Epidermal melanocyte (primary cell): Measurements from ENCODE around the gene ZNF423.
"Not testable (repeated sequence)": the region's sequence is repeated elsewhere in the genome, so short reads cannot be mapped to it uniquely, and the experiment has no call there.

Experiments used
- DNase-seq: peaks from one replicate; pipeline ENCODE4 v3.0.0; 2011; ENCODE audit warnings: low spot score; ENCODE audit not compliant: insufficient read length

The ZNF423 gene

DNA sequence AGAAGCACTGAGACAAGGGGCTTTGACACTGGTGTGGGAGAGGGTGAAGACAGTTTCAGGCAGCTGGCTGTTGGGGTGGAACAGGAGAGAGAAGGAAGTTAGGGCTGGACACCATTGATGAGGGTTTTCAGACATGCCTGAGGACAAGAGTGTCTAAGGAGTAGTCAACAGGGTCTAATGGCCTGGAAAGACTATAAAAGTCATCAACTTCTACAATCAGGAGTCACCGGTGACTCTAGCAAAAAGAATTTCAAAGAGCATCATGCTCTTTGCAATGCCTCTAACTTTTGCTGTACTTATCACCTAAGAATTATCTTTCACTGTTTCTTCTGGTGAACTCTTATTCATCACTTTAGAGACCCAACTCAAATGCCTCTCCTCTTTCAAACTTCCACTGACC is 268.4 kb downstream of the ZNF423 start:
- no peak for DNase-seq

DNA sequence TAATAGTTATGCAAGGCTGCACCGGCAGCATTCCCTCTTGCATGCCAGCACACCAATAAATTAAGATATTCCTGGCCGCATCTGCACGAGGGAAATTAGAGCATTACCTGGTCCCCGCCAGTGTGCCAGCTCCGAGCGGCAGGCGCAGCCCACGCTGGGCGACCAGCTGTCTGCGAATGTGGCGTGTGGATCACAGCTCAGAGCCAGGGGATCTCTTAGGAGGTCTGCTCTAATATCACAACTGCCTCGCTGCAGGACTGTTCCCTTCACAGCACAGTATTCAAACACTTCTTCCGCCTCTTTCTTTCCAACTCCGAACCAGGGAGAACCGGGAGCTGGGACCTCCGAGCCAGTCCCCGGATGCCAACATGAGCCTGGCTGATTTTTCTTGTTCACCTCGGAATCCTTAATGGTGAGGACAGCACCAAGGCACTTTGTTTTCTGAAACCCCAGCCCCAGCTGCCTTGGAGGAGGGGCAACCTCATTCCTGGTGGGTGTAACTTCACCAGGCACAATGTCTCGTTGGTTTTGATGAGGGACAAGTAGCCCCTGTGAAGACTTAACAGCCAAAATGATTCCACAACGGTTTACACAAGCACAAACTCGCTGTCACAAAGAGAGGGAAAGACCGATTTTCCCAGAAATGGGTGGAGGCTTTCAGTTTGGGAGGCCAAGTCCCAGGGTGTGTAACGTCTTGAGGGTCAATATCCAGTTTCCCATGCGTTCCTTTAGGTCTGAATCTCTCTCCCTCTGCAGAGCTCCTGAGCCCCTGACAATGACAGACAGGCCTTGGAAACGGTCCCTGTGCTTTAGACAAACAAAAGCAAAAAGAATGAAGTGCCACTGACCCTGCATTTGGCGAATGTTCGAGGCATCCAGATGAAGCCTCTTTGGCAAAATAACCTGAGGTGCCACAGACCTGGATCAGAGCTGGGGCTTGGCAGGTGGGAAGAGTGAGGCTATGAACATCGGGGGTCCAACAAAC is 269.2 kb downstream of the ZNF423 start:
- no peak for DNase-seq

DNA sequence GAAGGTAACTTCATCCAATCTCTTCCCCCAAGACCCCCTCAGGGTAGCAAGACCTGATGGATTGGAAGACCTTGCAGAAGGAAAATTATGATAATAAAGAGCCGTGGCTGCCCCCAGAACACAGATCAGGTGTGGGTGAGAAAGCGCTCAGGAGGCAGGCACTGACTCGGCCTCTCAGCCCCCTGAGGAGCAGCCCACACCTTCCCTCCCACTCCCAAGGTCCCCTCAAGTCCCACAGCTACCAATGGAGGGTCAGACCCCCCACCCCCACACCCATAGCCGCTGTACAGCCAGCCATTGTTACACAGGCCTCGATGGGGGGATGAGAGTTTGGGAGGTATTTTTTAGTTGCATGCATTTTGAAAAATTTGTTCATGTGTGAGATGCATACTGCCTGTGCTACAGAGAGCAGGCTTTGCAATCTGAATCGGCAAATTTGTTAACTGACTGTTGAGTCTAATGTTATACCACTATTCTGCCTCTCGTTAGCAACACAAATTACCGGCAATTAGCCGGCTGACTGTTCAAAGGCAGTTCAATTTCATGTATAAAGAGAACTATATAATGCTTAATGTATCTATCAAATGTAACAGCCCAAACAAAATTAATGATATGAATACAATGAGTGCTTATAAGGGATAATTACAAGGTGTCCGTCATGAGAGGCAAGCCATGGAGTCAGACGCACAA is 270.6 kb downstream of the ZNF423 start:
- DNase-seq, result no peak

DNA sequence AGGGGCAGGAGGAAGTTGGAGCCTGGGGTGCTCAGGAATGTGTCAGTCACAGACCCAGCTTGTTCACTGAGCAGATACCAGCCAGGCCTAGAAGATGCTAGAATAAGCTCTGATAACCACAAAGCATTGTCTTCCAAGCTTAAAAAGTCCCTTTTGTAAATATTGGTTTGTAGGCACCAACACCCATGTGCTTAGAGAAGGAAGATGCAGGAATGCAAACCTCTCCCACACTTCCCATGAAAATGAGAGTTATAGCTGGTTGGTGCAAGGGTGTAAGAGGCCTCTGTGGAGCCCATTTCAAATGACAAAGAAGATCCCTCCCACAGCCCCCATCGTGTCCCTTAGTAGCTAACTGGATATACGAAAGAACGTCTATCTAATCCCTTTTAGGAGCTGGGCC is 272.0 kb downstream of the ZNF423 start:
- no peak for DNase-seq

DNA sequence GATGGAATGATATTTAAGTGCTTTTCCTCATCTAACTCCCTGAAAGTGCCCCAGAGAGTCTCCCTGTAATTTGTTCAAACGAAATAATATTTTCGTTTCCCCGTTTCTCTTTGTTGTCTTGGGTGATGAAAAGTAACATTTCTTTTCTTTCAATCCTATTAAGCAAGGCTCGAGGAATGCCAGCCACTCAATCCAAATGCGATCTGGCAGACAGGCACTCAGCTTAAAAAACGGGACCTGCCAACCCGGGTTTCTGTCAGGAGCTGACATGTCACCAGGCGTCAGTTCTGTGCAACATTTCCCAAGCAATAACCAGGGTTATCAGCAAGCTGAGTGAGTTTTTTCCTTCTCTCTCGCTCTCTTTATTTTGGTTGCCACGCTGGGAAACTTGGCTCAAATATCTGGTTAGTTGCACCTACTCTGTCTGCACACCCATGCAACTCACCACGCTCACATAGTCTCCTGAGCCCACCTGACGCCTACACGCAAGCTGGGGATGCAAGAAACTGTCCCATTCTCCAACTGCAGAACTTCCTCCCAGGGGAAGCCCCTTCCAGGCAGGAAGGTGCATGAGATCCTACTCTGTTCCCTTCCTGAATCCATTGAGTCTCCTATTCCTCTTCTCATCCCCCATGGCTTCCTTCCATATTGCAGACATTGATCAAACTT is 274.1 kb downstream of the ZNF423 start:
- no peak for DNase-seq

DNA sequence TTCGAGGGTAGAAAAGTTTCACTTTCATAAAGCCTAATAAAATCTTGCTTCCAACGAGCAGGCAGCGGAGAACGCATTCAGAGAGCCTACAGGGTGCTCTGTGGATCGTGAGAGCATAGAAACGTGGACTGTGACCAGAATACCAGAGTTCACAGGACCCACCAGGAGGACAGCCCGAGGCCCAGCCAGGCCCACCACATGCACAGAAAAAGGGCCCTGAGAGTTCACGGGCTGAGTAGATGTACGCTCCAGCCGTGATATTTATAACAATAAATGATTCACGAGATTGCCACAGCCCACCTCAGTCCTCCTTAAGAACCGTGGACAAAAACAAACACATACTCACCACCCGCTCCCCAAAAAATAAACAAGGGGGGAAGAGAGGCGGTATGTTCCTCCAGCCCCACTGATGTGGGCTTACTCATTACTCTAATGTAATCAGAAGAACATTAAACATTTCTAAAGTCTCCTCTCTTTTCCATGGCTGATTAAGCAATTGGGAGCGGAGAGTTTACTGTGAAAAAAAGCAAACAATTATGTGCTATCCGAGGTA is 275.1 kb downstream of the ZNF423 start:
- no peak for DNase-seq

DNA sequence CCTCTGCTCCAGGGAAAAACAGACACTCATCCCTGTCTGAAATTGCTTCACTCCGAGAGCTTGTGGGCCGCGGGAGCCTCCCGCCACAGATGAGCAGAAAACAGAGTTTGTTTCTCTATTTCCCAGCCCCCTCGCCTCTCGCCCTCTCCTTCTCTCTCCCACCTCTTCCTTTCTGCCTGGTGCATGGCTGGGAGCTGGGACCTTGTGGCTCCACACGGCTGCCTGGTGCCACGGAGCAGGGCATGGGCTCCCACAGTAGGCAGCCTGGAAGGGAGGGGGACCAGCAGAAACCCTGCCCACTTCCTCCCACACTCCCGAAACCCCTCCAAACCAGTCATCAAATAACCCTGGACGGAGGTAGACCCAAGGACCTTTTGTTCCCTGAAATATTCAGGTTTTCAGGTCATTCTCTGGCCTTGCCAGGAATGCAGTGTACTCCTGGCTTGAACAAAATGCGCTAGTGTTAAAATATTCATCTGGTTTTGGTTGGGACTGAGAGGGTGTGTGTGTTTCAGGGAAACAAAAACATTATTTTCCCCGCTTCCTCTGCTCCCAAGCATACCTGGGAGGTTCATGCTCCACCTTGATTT is 277.4 kb downstream of the ZNF423 start:
- DNase-seq, result no peak

DNA sequence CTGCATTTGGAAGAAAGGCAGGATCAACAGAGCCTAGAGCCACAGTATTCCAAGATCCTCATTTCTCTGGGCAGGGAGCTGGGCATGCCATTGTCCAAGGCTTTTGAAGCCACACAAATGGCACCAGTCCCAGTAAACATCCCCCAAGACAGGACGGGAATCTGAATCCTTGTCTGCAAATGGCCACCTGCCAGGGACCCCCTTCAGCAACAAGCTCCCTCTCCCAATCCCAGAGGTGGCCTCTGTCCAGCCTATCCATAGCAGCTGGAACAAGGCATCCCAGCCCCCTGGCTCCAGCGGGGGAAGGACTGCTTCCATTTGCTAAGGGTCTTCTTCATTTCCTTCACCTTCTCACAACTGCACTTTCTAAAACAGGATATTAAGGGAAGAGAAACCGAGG is 277.9 kb downstream of the ZNF423 start:
- no peak for DNase-seq

DNA sequence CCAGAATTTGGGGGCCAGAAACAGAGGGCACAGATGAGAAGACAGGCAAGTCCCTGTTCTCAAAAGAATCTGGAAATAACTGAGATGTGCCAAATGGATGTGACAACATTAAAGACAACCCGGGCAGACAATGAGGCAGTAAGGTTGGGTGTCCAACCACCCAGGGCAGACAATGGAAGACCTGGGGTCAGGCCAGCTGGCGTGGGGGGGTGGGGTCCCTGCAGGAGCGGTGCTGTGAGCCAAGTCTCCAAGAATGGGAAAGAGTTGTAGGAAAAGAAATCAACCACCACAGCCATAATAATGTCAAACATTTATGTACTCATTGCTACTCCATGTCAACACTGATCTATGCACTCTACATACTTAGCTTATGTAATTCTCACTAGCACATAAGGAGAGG is 279.0 kb downstream of the ZNF423 start:
- DNase-seq, result no peak

DNA sequence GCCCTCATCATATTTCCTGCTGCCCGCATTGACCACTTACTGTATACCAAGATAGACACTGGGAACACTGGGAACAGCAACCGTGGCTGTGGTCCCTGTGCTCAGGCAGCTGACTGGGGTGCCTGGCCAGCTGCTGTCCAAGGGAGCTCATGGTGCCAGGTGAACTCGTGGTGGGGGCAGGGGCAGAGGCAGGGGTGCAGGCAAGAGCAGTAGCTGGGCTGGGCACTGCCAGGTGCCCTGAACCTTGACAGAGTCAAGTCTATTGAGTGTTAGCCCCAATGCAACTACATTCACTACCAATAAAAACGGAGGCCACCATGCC is 279.8 kb downstream of the ZNF423 start:
- no peak for DNase-seq

DNA sequence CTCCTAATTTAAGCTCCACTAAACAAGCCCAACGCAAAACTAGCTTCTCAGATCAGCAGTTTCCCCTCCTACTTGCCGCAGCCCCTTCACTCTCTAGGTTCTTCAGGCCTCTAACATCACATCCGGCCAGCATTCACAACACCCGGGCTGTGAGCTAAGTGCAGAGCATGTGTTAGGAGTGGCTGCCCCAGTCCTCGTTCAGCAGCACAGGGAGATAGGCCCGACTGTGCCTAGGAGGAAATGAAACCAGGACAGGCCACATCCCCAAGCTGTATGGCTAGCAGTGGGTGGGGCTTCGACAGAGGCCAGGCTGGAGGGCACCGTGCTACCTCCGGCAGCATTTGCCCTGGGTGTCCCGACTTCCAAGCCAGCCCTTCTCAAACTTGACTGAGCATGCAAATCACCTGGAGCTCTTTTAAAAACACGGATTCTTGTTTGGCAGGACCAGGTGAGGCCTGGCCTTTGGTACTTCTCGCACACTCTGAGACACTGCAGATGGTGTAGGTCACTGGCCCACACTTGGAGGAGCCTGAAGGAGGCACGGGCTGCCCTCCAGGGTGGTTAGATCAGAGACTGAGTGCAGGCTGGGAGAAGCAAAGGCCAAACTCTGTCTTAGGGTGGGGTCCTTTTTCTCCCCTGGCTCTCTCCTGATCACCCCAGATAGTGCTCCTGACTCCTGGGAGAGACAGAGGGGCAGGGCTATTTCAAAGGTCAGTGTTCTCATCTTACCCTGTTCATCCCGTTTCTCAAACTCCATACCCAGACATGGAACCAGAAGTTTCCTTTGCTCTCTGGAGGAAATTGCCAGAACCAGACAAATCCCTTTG is 280.4 kb downstream of the ZNF423 start:
- no peak for DNase-seq

DNA sequence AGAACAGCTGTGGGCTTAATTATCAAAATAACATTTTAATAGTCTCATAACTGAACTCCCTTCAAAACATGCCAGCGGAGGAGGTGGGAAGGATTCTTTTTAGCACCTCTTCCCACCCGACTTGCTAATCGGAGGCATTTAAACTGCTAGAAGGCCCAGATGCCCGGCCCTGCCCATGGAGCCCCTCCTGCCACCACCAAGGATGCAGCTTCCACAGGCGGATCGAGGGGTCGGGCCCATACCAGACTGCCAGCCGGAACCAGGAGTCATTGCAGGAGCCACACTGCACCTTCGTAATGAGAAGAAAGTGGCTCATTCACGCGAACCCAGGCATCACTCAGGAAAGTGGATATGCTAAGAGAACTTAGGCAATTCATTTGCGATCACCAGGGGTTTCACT is 281.1 kb downstream of the ZNF423 start:
- DNase-seq, result no peak

DNA sequence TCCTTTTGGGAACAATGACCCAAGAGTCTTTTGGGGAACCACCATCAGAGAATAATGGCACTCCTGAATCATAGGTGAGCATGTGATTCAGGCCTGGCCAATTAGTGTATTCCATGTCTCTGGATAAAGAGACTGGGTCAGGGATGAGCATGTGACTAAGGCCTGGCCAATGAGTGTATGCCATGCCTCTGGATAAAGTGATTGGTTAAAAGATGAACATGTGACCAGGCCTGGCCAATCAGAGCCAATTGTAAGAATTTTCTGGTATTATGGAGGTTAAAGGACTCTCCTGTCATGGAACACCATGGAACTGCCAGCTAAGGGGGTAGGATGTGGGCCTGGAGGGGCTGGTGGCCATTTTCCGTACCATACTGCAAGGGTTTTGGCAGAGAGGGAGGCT is 288.0 kb downstream of the ZNF423 start:
- no peak for DNase-seq

DNA sequence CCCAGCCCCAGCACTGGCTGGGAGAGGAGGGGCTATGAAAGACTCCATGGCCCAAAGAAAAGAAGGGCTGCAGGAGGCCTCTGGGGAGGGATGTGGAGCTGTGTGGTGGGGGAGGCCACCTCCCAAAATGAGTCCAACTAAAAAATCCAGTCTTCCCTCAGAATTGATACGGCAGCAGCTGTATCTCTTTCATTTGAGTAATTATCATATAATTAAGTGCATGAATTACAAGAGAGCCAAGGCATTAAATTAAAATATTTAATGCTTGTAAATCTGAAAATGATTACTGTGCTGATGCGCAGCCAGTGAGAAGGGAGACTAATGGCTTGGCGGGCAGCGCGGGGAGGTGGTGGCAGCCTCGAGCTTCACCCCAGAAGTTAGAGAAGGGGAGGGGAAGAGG is 289.5 kb downstream of the ZNF423 start:
- no peak for DNase-seq

DNA sequence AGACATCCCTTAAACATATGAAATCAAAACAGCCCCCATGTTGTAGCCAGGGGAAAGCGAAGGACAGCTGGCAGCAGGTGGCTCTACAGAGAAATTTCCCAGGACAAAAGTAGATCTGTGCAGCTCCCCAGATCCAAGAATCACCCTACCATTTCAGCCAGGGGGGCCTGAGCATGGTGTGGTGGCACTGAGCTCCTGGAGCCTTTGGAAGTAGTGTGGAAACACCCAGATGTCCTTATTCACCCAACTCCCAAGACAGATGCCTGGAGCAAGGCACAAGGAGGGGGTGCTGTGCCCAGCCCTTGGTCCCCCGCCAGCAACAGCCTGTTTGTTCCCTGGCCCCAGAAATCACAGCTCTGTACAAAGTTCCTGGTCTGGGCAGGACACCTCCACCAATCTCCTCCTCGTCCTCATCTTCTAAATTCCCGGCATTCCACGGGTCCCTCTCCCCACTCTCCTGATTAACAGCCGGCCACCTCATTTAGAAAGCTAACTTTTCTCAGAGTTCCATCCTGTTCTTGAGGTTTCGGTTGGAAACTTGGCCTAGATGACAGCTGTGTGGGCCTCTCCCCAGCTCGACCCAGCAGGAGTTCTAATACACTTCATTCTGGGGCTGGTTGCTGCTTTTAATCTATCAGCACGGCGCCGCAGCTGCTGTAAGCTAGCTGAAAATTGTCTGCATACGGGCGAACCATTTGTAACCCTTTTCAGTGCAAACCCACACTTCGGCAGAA is 291.2 kb downstream of the ZNF423 start:
- DNase-seq, result no peak

DNA sequence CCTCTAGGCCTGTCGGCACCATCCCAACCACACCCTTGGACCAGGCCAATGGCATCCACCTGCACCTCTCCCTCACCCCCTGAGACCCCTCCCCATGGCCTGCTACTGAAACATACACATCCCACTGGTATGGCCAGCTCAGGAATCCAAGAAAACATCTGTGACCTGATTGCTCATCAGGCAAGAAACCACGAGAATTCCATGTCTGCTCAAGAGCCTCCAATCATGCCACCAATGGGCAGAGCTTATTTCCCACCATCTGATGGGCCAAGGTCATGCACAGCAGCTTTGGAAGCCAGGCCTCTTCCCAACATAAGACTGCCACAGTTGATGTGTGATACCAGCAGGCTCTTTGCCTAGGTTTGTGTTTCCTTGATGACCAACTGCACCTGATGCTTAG is 292.2 kb downstream of the ZNF423 start:
- no peak for DNase-seq

DNA sequence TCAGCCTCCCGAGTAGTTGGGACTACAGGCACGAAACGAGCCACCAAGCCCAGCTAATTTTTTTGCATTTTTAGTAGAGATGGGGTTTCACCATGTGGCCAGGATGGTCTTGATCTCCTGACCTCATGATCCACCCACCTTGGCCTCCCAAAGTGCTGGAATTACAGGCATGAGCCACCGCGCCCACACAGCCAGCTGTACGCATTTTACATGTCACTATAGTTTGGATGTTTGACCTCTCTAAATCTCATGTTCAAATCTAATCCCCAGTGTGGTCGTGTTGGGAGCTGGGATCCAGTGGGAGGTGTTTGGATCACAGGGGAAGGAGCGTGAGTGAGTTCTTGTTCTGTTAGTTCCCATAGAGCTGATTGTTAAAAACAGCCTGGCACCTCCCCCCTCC is 293.0 kb downstream of the ZNF423 start:
- DNase-seq, result not testable (repeated sequence)

DNA sequence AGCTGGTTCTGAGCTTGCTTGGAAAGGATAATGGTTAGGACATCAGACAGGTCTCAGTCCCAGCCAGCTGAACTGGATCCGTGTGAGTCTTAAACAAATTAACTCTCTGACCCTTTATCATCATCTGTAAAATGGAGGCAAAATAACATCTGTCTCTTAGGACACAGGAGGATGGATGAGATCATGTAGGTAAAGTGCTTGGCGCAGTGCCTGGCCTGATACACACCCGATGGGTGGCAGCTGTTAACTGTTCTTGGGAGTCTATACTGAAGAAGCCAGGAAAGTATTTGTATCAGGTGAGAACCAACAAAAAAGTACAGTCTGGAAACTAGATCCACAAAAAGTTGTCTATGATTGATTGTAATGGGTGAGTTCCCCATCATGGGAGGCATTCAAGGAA is 293.7 kb downstream of the ZNF423 start:
- no peak for DNase-seq

DNA sequence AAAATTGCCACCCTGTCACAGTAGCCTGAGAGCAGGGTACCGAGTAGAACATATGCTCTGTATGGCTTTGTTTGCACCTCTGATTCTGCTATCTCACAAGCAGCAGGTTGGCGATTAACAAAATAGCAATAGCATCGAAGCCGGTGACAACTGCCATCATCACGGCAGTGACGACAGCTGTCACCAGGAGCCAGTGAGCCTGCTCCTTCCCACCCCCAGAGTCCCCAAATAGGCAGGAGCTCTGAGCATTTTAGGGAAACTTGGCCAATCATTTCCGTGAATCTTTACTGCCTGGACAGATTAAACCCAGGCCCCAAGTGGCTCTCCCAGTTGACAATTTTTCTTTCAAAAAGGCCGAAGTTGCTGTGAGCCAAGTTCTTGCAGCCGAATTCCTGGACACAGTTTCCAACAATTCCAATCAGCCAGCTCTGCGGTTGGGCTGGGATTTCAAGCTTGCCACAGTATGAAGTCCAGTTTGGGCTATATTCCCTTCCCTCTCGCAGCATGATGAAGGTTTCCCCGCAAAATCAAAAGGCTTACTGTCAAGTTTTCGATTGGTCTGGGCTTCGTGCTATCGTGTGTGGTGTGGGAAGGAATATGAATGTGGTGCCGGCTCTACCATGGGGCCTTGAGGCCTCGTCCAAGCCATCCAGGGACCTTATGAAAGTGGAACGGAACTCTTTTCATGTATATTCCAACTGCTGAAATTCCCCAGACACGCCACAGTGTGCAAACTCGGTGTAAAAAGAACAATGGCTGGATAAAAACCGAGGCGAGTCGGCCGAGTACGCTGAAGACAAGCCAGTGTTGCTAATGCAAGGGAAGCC is 295.7 kb downstream of the ZNF423 start:
- no peak for DNase-seq
